ENCODE measurements around the gene GHR. TPM values are rescaled to one million over a fixed set of nuclear protein-coding genes. Genes with fewer than 3 reads are reported as not detected.

The GHR gene
- total RNA-seq, 1 experiment from 2014 or later = 0.05 TPM

DNA sequence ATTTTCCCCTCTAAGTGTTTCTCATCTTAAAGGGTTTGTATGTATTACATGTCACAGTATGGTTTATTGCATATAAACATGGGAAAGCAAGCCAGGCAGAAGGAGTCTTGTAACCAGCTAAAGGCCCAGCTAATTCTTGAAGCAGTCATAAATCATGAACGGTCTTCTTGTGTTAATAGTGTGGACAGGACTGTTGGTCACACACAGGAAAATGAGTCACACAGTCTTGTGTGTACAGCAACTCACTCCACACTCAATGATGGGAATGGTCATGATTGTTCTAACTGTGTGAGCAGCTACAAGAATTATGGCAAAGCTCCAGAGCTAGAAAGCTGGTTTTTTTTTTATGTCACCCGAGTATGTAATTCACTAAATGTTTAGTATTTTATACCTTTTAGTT is 123.9 kb downstream of the GHR start:
- intact Hi-C loops (cut with micrococcal nuclease; ENCODE audit: unreplicated experiment) = no loop called here
- no peaks in the 10 kb centered on the region for H3K36me3 ChIP-seq (ENCODE audit: control insufficient read depth, insufficient read depth, low read length)
- no peak overlapping the region for H3K4me3 ChIP-seq (ENCODE audit: low read depth in 2 of 2, low read length in 2 of 2)
- POLR2A ChIA-PET = no interaction called here
- DNase-seq (ENCODE audit: low read depth, low spot score) (no peak), ATAC-seq (no peak)
- H3K27me3 ChIP-seq (ENCODE audit: control insufficient read depth, insufficient read depth, low read length) = no peaks in the 10 kb centered on the region
- in situ Hi-C loops (cut with HindIII; ENCODE audit: low pct_unique_long_range_greater_than_20kb, low sequenced_read_pairs) = no loop called here
- BruUV-seq (replicated peaks) = no TSS peak
- TF ChIP-seq, protein P1, sequence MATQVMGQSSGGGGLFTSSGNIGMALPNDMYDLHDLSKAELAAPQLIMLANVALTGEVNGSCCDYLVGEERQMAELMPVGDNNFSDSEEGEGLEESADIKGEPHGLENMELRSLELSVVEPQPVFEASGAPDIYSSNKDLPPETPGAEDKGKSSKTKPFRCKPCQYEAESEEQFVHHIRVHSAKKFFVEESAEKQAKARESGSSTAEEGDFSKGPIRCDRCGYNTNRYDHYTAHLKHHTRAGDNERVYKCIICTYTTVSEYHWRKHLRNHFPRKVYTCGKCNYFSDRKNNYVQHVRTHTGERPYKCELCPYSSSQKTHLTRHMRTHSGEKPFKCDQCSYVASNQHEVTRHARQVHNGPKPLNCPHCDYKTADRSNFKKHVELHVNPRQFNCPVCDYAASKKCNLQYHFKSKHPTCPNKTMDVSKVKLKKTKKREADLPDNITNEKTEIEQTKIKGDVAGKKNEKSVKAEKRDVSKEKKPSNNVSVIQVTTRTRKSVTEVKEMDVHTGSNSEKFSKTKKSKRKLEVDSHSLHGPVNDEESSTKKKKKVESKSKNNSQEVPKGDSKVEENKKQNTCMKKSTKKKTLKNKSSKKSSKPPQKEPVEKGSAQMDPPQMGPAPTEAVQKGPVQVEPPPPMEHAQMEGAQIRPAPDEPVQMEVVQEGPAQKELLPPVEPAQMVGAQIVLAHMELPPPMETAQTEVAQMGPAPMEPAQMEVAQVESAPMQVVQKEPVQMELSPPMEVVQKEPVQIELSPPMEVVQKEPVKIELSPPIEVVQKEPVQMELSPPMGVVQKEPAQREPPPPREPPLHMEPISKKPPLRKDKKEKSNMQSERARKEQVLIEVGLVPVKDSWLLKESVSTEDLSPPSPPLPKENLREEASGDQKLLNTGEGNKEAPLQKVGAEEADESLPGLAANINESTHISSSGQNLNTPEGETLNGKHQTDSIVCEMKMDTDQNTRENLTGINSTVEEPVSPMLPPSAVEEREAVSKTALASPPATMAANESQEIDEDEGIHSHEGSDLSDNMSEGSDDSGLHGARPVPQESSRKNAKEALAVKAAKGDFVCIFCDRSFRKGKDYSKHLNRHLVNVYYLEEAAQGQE (IDR thresholded peaks at IDR 0.05; ENCODE audit: insufficient read depth in 1 of 2, low read depth in 2 of 2, low read length in 1 of 2) = no peak
- TF ChIP-seq, protein P2, sequence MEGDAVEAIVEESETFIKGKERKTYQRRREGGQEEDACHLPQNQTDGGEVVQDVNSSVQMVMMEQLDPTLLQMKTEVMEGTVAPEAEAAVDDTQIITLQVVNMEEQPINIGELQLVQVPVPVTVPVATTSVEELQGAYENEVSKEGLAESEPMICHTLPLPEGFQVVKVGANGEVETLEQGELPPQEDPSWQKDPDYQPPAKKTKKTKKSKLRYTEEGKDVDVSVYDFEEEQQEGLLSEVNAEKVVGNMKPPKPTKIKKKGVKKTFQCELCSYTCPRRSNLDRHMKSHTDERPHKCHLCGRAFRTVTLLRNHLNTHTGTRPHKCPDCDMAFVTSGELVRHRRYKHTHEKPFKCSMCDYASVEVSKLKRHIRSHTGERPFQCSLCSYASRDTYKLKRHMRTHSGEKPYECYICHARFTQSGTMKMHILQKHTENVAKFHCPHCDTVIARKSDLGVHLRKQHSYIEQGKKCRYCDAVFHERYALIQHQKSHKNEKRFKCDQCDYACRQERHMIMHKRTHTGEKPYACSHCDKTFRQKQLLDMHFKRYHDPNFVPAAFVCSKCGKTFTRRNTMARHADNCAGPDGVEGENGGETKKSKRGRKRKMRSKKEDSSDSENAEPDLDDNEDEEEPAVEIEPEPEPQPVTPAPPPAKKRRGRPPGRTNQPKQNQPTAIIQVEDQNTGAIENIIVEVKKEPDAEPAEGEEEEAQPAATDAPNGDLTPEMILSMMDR (IDR thresholded peaks at IDR 0.05) = no peak
- TF ChIP-seq SIN3A (IDR thresholded peaks at IDR 0.05; ENCODE audit: borderline replicate concordance, insufficient read depth, low read depth, low read length) = no peak
- no peak for TF ChIP-seq POLR2AphosphoS5 (IDR thresholded peaks at IDR 0.05; ENCODE audit: low read depth, low read length)
- TF ChIP-seq TCF7L2 (IDR thresholded peaks at IDR 0.05; ENCODE audit: low read depth, low read length) = no peak
- no peak overlapping the region for H3K27ac ChIP-seq (ENCODE audit: low read length)
- H3K9me3 ChIP-seq (ENCODE audit: control insufficient read depth, insufficient read depth, low read depth, low read length) = no peaks in the 10 kb centered on the region
- H3K4me1 ChIP-seq (ENCODE audit: control insufficient read depth, insufficient read depth, low read length) = no peaks in the 10 kb centered on the region
- CTCF ChIA-PET = no interaction called here

DNA sequence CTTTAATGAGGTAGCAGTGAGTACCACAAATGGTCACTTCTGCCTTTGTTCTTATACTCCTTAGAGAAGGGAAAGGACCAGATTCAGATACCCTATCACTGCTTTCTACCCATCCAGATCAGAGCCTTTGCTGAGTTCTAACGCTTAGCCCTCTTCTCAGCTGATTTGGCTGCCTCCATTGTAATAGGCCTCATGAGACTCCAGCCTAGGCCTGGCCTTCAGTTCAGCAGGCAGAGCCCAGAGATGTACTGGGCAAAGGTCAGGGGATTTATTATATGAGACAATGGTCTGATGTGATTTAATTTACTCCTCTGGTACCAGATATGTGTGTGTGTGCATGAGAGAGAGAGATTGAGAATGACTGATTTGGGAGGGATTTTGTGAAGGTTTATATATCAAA is 124.7 kb downstream of the GHR start:
- Histone ChIP-seq H3K4me1 (ENCODE audit: control insufficient read depth, insufficient read depth, low read length) (no peaks in the 10 kb centered on the region), H3K9me3 (ENCODE audit: control insufficient read depth, insufficient read depth, low read depth, low read length) (no peaks in the 10 kb centered on the region), H3K36me3 (ENCODE audit: control insufficient read depth, insufficient read depth, low read length) (no peaks in the 10 kb centered on the region), H3K27ac (ENCODE audit: low read length) (no peak overlapping the region), H3K4me3 (ENCODE audit: low read depth in 2 of 2, low read length in 2 of 2) (no peak overlapping the region), H3K27me3 (ENCODE audit: control insufficient read depth, insufficient read depth, low read length) (no peaks in the 10 kb centered on the region)
- DNase-seq (ENCODE audit: low read depth, low spot score) (no peak), ATAC-seq (no peak)
- no TSS peak for BruUV-seq (replicated peaks)
- TF ChIP-seq TCF7L2 (IDR thresholded peaks at IDR 0.05; ENCODE audit: low read depth, low read length) = no peak
- no peak for TF ChIP-seq SIN3A (IDR thresholded peaks at IDR 0.05; ENCODE audit: borderline replicate concordance, insufficient read depth, low read depth, low read length)
- TF ChIP-seq POLR2AphosphoS5 (IDR thresholded peaks at IDR 0.05; ENCODE audit: low read depth, low read length) = no peak
- TF ChIP-seq, protein P1 (IDR thresholded peaks at IDR 0.05; ENCODE audit: insufficient read depth in 1 of 2, low read depth in 2 of 2, low read length in 1 of 2) = no peak
- TF ChIP-seq, protein P2 (IDR thresholded peaks at IDR 0.05) = no peak
- ChIA-PET POLR2A (no interaction called here), CTCF (no interaction called here)
- intact Hi-C loops (cut with micrococcal nuclease; ENCODE audit: unreplicated experiment) (no loop called here), in situ Hi-C loops (cut with HindIII; ENCODE audit: low pct_unique_long_range_greater_than_20kb, low sequenced_read_pairs) (no loop called here)

Measured in Panc1 (cell line).